Peyer's patch (tissue), 4 donors: ENCODE results near the gene DTL. TPM values are rescaled to one million over a fixed set of nuclear protein-coding genes. Genes with fewer than 3 reads are reported as not detected.

Experiments used
- DNase-seq, 3 donors: peaks; one replicate each; pipeline ENCODE4 v3.0.0-alpha.2; 2017 to 2019
- H3K27ac ChIP-seq, 4 donors: fragments of 200-600 bp; sonication (generic); one replicate each; pipeline ENCODE4 v1.5.1; 2016 to 2019
- H3K27me3 ChIP-seq, 2 donors: fragments of 200-600 bp; sonication (generic); one replicate each; pipeline ENCODE4 v1.5.1; 2019
- H3K36me3 ChIP-seq, 3 donors: fragments of 200-600 bp; sonication (generic); one replicate each; pipeline ENCODE4 v1.5.1; 2016 to 2019
- H3K4me1 ChIP-seq, 4 donors: fragments of 200-600 bp; sonication (generic); one replicate each; pipeline ENCODE4 v1.5.1; 2016 to 2019
- H3K4me3 ChIP-seq, 4 donors: fragments of 200-600 bp; sonication (generic); 1 replicate in 3 of 4; 2 replicates in 1 of 4; pipeline ENCODE4 v1.5.1; 2016 to 2019; ENCODE audit warnings: mild to moderate bottlenecking in 1 of 4
- H3K9me3 ChIP-seq, 4 donors: fragments of 200-600 bp; sonication (generic); one replicate each; pipeline ENCODE4 v1.5.1; 2016 to 2019; ENCODE audit warnings: mild to moderate bottlenecking in 1 of 4
- CTCF ChIP-seq, 6 experiments: fragments of 450-650 bp in 4 of 6; fragments of 200-600 bp in 2 of 6; sonication (generic) in 1 of 6; IDR thresholded peaks; one replicate each; pipeline ENCODE4 v1.5.1; 2017 to 2019; ENCODE audit warnings: antibody characterized with exemption in 6 of 6, mild to moderate bottlenecking in 3 of 6, moderate library complexity in 1 of 6
- POLR2A ChIP-seq, 2 donors: fragments of 450-650 bp; IDR thresholded peaks; one replicate each; pipeline ENCODE4 v1.5.1; 2017; ENCODE audit warnings: antibody characterized with exemption in 2 of 2, mild to moderate bottlenecking in 2 of 2, moderate library complexity in 2 of 2
- total RNA-seq, 4 donors: library from RNA; depleted of rRNA; stranded (reverse); fragments of >200 nt; gene quantifications; one replicate each; pipeline ENCODE4 v1.1.0, GENCODE V29; 2016

The DTL gene
- total RNA-seq, 4 donors from 2014 or later = 0.66 to 5.8 (median 3.7) TPM

DNA sequence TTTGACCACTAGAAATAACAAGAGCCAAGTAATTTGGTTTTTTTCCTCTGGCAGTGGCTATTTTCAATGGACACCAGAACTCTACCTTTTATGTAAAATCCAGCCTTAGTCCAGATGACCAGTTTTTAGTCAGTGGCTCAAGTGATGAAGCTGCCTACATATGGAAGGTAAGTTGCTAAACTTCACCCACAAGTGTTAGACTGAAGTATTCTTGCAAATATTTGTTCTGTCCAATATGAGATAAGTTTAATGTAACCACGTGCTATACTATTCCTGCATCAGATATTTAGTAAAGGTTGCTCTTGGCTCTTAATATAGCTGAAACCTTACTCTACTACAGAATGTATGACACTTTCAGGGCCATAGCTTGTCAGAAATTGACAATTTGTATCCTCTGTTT is 36.5 kb downstream of the DTL start:
- H3K27ac ChIP-seq = no peak overlapping the region
- TF ChIP-seq POLR2A (IDR thresholded peaks at IDR 0.05) (no peak), CTCF (IDR thresholded peaks at IDR 0.05) (no peak)
- no peaks in the 10 kb centered on the region for H3K9me3 ChIP-seq
- no peak for DNase-seq
- no peaks in the 10 kb centered on the region for H3K36me3 ChIP-seq
- H3K4me1 ChIP-seq = no peaks in the 10 kb centered on the region
- H3K4me3 ChIP-seq = no peak overlapping the region
- H3K27me3 ChIP-seq = no peaks in the 10 kb centered on the region

DNA sequence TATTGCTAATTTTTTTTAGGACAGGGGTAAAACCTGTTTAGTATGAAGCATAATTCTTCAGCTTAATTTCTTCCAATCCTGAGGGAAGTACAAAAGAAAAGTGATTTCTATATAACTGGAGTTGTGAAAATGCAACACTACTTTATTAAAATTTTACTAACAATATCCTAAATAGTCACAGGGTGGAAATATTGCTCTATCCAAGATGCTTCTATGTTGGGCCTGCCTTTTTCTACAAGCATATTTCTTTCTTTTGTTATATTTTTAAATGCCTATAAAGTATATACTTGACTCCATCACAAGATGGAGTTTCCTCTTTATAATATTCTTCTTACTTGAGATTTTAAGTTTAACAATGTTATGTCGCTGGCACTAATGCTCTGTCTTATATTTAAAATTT is 37.9 kb downstream of the DTL start:
- no peaks in the 10 kb centered on the region for H3K36me3 ChIP-seq
- H3K27me3 ChIP-seq = no peaks in the 10 kb centered on the region
- TF ChIP-seq CTCF (IDR thresholded peaks at IDR 0.05) (peak in 3 of 6 experiments; percentile 19 to 33 (median 19)), POLR2A (IDR thresholded peaks at IDR 0.05) (no peak)
- H3K27ac ChIP-seq = no peak overlapping the region
- no peak for DNase-seq
- no peak overlapping the region for H3K4me3 ChIP-seq
- H3K9me3 ChIP-seq = no peaks in the 10 kb centered on the region
- H3K4me1 ChIP-seq = no peaks in the 10 kb centered on the region

DNA sequence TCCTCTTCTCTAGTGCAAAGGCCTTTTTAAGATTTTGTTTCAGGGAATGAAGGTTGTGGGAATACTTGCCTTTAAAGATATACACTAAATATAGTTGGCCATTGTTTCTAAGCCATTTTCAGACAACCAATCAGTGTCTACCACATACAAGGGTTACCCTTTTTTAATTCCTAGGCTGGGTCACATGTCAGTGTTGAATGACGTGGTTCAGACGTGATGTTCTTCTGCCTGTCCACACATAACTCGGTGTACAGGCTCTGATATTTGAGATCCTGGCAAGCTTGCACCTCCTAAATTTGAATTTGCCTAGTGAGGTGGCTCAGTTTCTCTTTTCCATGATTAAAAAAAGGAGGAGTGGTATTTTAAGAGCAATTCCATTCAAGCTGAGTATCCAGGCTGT is 38.8 kb downstream of the DTL start:
- Histone ChIP-seq H3K27ac (no peak overlapping the region), H3K4me3 (no peak overlapping the region), H3K36me3 (no peaks in the 10 kb centered on the region), H3K27me3 (no peaks in the 10 kb centered on the region), H3K9me3 (no peaks in the 10 kb centered on the region), H3K4me1 (no peaks in the 10 kb centered on the region)
- no peak for TF ChIP-seq POLR2A (IDR thresholded peaks at IDR 0.05)
- TF ChIP-seq CTCF (IDR thresholded peaks at IDR 0.05) = no peak
- DNase-seq = no peak

DNA sequence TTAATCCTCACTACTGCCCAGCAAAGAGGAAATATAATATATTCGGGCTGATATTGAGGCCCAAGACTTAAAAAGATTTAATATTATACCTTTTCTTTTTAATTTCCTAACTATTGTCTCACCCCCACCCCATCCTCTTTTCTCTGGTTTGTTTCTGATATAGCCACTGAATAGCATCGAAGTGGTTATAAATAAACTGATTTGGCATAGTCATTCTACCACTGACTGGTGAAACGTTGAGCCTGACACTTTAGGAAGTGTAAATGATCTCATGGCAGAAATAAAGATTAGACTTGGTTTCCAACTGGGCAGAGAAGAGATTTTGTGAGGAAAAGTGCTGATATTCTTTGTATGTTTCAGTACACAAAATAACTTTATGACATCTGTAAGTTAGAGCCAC is 39.3 kb downstream of the DTL start:
- Histone ChIP-seq H3K27me3 (no peaks in the 10 kb centered on the region), H3K4me3 (no peak overlapping the region), H3K4me1 (no peaks in the 10 kb centered on the region), H3K27ac (no peak overlapping the region), H3K36me3 (no peaks in the 10 kb centered on the region), H3K9me3 (no peaks in the 10 kb centered on the region)
- TF ChIP-seq POLR2A (IDR thresholded peaks at IDR 0.05) (no peak), CTCF (IDR thresholded peaks at IDR 0.05) (no peak)
- DNase-seq = no peak

DNA sequence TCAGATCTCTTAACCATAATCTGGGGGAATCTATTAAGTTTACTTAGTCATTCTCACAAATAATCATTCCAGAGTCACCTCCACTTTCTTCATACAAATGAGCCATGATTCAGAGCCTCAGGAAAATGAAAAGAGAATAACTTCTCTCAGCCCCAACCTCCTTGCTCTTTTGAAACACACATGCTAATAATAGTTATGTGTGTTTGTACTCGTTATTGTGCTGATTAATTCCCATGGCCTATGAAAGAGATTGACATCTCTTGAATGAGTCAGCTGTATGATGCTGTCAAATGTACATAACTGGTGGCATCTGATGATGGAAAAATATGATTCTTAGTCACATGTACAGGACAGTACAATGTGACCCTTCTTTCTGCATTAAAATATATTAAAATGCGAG is 41.5 kb downstream of the DTL start:
- Histone ChIP-seq H3K4me1 (no peaks in the 10 kb centered on the region), H3K4me3 (no peak overlapping the region), H3K9me3 (no peaks in the 10 kb centered on the region), H3K27me3 (no peaks in the 10 kb centered on the region), H3K27ac (no peak overlapping the region), H3K36me3 (no peaks in the 10 kb centered on the region)
- TF ChIP-seq CTCF (IDR thresholded peaks at IDR 0.05) (no peak), POLR2A (IDR thresholded peaks at IDR 0.05) (no peak)
- DNase-seq = no peak

DNA sequence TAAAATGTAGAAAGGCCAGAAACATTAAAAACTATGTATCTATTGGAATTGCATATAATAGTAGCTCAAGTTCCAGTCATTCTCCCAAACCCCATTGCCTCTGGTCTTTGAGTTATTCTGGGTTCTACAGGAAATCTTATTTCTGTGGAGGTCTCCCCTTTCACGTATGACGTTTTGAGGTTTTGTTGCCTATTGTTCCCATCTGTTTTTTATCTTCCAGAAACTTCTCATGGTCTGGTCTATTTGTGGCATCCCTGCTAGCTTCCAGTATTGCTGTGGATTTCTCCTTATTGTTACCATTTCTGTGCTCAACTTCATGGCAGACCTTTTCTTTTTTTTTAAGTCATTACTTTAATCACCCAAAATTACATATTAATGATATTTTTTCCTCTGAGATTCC is 43.3 kb downstream of the DTL start:
- Histone ChIP-seq H3K9me3 (no peaks in the 10 kb centered on the region), H3K4me1 (no peaks in the 10 kb centered on the region), H3K27ac (no peak overlapping the region), H3K36me3 (no peaks in the 10 kb centered on the region), H3K4me3 (no peak overlapping the region), H3K27me3 (no peaks in the 10 kb centered on the region)
- no peak for DNase-seq
- TF ChIP-seq CTCF (IDR thresholded peaks at IDR 0.05) (no peak), POLR2A (IDR thresholded peaks at IDR 0.05) (no peak)
